Neuronal stem cell (in vitro differentiated cells): Measurements from ENCODE around the gene CABP7.

ENCODE experiments used
- DNase-seq: peaks from one replicate; pipeline ENCODE4 v3.0.0-alpha.2; 2013; ENCODE audit warnings: low spot score
- H2AFZ ChIP-seq: one replicate; pipeline ENCODE4 v1.6.1; 2013; ENCODE audit warnings: mild to moderate bottlenecking, low read length, inconsistent platforms
- H2AK5ac ChIP-seq: 2 replicates; pipeline ENCODE4 v1.6.1; 2013; ENCODE audit warnings: low read depth, mild to moderate bottlenecking, inconsistent platforms, low read length, moderate library complexity, mixed read lengths
- H2BK120ac ChIP-seq: 2 replicates; pipeline ENCODE4 v1.6.1; 2013; ENCODE audit warnings: low read depth, mild to moderate bottlenecking, inconsistent platforms, low read length, moderate library complexity, mixed read lengths
- H2BK12ac ChIP-seq: one replicate; pipeline ENCODE4 v1.6.1; 2013; ENCODE audit warnings: low read length, inconsistent platforms
- H2BK15ac ChIP-seq: 2 replicates; pipeline ENCODE4 v1.6.1; 2013; ENCODE audit warnings: mild to moderate bottlenecking, low read length, inconsistent platforms, mixed read lengths
- H2BK5ac ChIP-seq: one replicate; pipeline ENCODE4 v1.6.1; 2013; ENCODE audit warnings: inconsistent platforms, mild to moderate bottlenecking, low read length, moderate library complexity
- H3K14ac ChIP-seq: one replicate; pipeline ENCODE4 v1.6.1; 2013; ENCODE audit warnings: low read length, inconsistent platforms
- H3K18ac ChIP-seq: 2 replicates; pipeline ENCODE4 v1.6.1; 2013; ENCODE audit warnings: low read length, inconsistent platforms
- H3K23ac ChIP-seq: 2 replicates; pipeline ENCODE4 v1.6.1; 2013; ENCODE audit warnings: low read depth, mild to moderate bottlenecking, mixed read lengths, low read length, inconsistent platforms; ENCODE audit not compliant: poor library complexity
- H3K27ac ChIP-seq: replicated peaks from 3 replicates; pipeline ENCODE4 v1.5.1; 2013; ENCODE audit warnings: low read length, inconsistent platforms
- H3K27me3 ChIP-seq, 3 experiments: 2 replicates each; pipeline ENCODE4 v1.6.1; 2013; ENCODE audit warnings: low read length in 3 of 3, mild to moderate bottlenecking in 2 of 3, inconsistent platforms in 1 of 3, low read depth in 1 of 3, mixed read lengths in 1 of 3, moderate library complexity in 1 of 3; ENCODE audit not compliant: control insufficient read depth in 3 of 3, insufficient read depth in 3 of 3
- H3K36me3 ChIP-seq, 2 donors: replicated peaks in 1 of 2; 2 replicates each; pipeline ENCODE4 v1.6.1; 2013; ENCODE audit warnings: low read length in 2 of 2; ENCODE audit not compliant: control insufficient read depth in 2 of 2, insufficient read depth in 2 of 2
- H3K4ac ChIP-seq: 2 replicates; pipeline ENCODE4 v1.6.1; 2013; ENCODE audit warnings: inconsistent platforms, mild to moderate bottlenecking, low read length, moderate library complexity
- H3K4me1 ChIP-seq, 2 donors: 1 replicate in 1 of 2; 2 replicates in 1 of 2; pipeline ENCODE4 v1.6.1; 2013; ENCODE audit warnings: low read length in 2 of 2, low read depth in 1 of 2; ENCODE audit not compliant: control insufficient read depth in 2 of 2, insufficient read depth in 1 of 2
- H3K4me2 ChIP-seq: one replicate; pipeline ENCODE4 v1.6.1; 2013; ENCODE audit warnings: mild to moderate bottlenecking, low read length, inconsistent platforms; ENCODE audit not compliant: insufficient read depth, poor library complexity, severe bottlenecking
- H3K4me3 ChIP-seq, 2 donors: 2 replicates each; pipeline ENCODE4 v1.5.1; 2013; ENCODE audit warnings: low read length in 2 of 2, mild to moderate bottlenecking in 2 of 2, inconsistent platforms in 1 of 2, moderate library complexity in 1 of 2
- H3K79me1 ChIP-seq: one replicate; pipeline ENCODE4 v1.6.1; 2013; ENCODE audit warnings: low read depth, mild to moderate bottlenecking, inconsistent platforms, low read length, moderate library complexity
- H3K9ac ChIP-seq: one replicate; pipeline ENCODE4 v1.6.1; 2013; ENCODE audit warnings: mild to moderate bottlenecking, low read depth, low read length, inconsistent platforms; ENCODE audit not compliant: poor library complexity
- H3K9me3 ChIP-seq, 2 donors: replicated peaks in 1 of 2; 2 replicates each; pipeline versions ENCODE3 to v1.6.1; 2013; ENCODE audit warnings: low read length in 2 of 2, mild to moderate bottlenecking in 2 of 2, inconsistent platforms in 1 of 2, low read depth in 1 of 2, mixed read lengths in 1 of 2, moderate library complexity in 1 of 2; ENCODE audit not compliant: control insufficient read depth in 2 of 2, insufficient read depth in 1 of 2
- H4K8ac ChIP-seq: one replicate; pipeline ENCODE4 v1.6.1; 2013; ENCODE audit warnings: low read depth, mild to moderate bottlenecking, inconsistent platforms, low read length, moderate library complexity
- H4K91ac ChIP-seq: one replicate; pipeline ENCODE4 v1.6.1; 2013; ENCODE audit warnings: low read length, low read depth, mild to moderate bottlenecking, inconsistent platforms; ENCODE audit not compliant: poor library complexity
- WGBS, 2 donors: extraction: QIAGEN DNeasy Blood & Tissue Kit; methylation state at CpG; one replicate each; pipeline ENCODE4 v1.1.7; 2013; ENCODE audit warnings: missing lambda C conversion rate in 2 of 2, mixed read lengths in 1 of 2; ENCODE audit not compliant: insufficient read length in 2 of 2, insufficient replicate concordance in 1 of 2; ENCODE audit errors: extremely low coverage in 2 of 2; 5-methylcytosine and 5-hydroxymethylcytosine counted together

Gene CABP7

GRCh38 chr22:29735416-29735815 lies 15.6 kb downstream of the CABP7 start:
- no peak overlapping the region for H3K4me2 ChIP-seq
- no peak for DNase-seq
- H2BK15ac ChIP-seq = no peak overlapping the region
- no peak overlapping the region for H2BK12ac ChIP-seq
- peak overlapping the region; percentile 30 for H3K9ac ChIP-seq
- H3K9me3 ChIP-seq = no peaks in the 10 kb centered on the region
- H3K27ac ChIP-seq = no peak overlapping the region
- no peak overlapping the region for H3K4ac ChIP-seq
- H3K4me3 ChIP-seq = no peak overlapping the region
- H3K4me1 ChIP-seq = peaks cover 0 to 10% of the 10 kb centered on the region in 2 donors
- peaks cover 0 to 2% of the 10 kb centered on the region in 2 donors for H3K36me3 ChIP-seq
- no CpG with 5 or more reads among the region's 1 CpG for WGBS, 2 donors
- no peak overlapping the region for H3K23ac ChIP-seq
- H2BK120ac ChIP-seq = peak overlapping the region; percentile 44
- H4K91ac ChIP-seq = no peak overlapping the region
- no peaks in the 10 kb centered on the region for H3K79me1 ChIP-seq
- no peak overlapping the region for H2AFZ ChIP-seq
- H3K14ac ChIP-seq = no peak overlapping the region
- no peak overlapping the region for H2AK5ac ChIP-seq
- H3K27me3 ChIP-seq = no peaks in the 10 kb centered on the region
- peak overlapping the region; percentile 70 for H3K18ac ChIP-seq
- H2BK5ac ChIP-seq = no peak overlapping the region
- no peak overlapping the region for H4K8ac ChIP-seq

GRCh38 chr22:29737251-29738117 lies 17.7 kb downstream of the CABP7 start:
- Histone ChIP-seq H2AK5ac (no peak overlapping the region), H4K91ac (no peak overlapping the region), H2AFZ (no peak overlapping the region), H2BK15ac (no peak overlapping the region), H3K14ac (peak overlapping the region; percentile 56), H2BK5ac (no peak overlapping the region), H3K4me2 (no peak overlapping the region), H3K4ac (no peak overlapping the region), H3K18ac (peak overlapping the region; percentile 35), H3K4me1 (peaks cover 0 to 10% of the 10 kb centered on the region in 2 donors), H3K27me3 (no peaks in the 10 kb centered on the region), H3K9me3 (no peaks in the 10 kb centered on the region), H3K36me3 (peaks cover 0 to 2% of the 10 kb centered on the region in 2 donors), H2BK120ac (no peak overlapping the region), H3K23ac (no peak overlapping the region), H3K27ac (no peak overlapping the region), H3K9ac (no peak overlapping the region), H2BK12ac (no peak overlapping the region), H3K4me3 (no peak overlapping the region), H3K79me1 (no peaks in the 10 kb centered on the region), H4K8ac (no peak overlapping the region)
- DNase-seq = no peak
- no CpG with 5 or more reads among the region's 22 CpGs for WGBS, 2 donors

GRCh38 chr22:29738118-29738815 lies 18.5 kb downstream of the CABP7 start:
- no peaks in the 10 kb centered on the region for H3K27me3 ChIP-seq
- no peak overlapping the region for H2BK5ac ChIP-seq
- peaks cover 0 to 2% of the 10 kb centered on the region in 2 donors for H3K36me3 ChIP-seq
- no peak overlapping the region for H2BK12ac ChIP-seq
- no peak overlapping the region for H2BK120ac ChIP-seq
- H3K4ac ChIP-seq = no peak overlapping the region
- WGBS, 2 donors = no CpG with 5 or more reads among the region's 15 CpGs
- H4K91ac ChIP-seq = no peak overlapping the region
- no peak overlapping the region for H4K8ac ChIP-seq
- no peak overlapping the region for H3K27ac ChIP-seq
- no peak overlapping the region for H3K14ac ChIP-seq
- no peaks in the 10 kb centered on the region for H3K79me1 ChIP-seq
- H3K9ac ChIP-seq = no peak overlapping the region
- no peak for DNase-seq
- H2BK15ac ChIP-seq = no peak overlapping the region
- H3K4me1 ChIP-seq = peaks cover 0 to 10% of the 10 kb centered on the region in 2 donors
- no peaks in the 10 kb centered on the region for H3K9me3 ChIP-seq
- H3K23ac ChIP-seq = no peak overlapping the region
- H3K4me2 ChIP-seq = no peak overlapping the region
- no peak overlapping the region for H3K18ac ChIP-seq
- no peak overlapping the region for H2AFZ ChIP-seq
- no peak overlapping the region for H2AK5ac ChIP-seq
- H3K4me3 ChIP-seq = no peak overlapping the region

DNA sequence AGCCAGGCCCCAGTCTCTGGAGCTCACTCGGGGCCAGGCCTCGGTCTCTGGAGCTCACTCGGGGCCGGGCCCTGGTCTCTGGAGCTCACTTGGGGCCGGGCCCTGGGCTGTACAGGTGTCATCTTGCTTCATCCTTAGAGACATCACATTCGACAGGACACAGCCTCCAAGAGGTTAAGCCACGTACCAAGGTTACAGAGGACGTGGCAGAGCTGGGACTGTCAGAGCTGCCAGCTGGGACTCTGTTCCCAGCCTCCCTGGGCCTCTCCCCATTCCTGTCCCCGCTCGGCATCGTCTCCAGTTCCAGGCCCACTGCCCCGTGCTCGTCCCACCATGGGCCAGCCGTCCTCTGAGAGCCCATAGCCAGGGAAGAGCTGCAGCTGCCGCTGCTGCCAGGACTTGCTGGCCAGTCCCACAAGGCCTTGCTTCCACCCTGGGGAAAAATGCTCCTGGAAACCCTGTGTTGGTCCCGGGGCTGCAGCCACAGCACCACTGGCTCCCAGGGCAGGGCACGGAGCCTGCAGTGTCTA lies 19.6 kb downstream of the CABP7 start:
- no CpG with 5 or more reads among the region's 17 CpGs for WGBS, 2 donors

More for the DNA sequence above, 19.6 kb downstream of the CABP7 start:
- Histone ChIP-seq H3K27me3 (no peaks in the 10 kb centered on the region), H3K4ac (no peak overlapping the region), H3K79me1 (no peaks in the 10 kb centered on the region), H4K8ac (no peak overlapping the region), H3K9ac (peak overlapping the region; percentile 4), H2BK5ac (peak overlapping the region; percentile 24), H3K14ac (peak overlapping the region; percentile 98), H3K18ac (no peak overlapping the region), H3K36me3 (peaks cover 0 to 2% of the 10 kb centered on the region in 2 donors), H3K4me1 (peaks cover 0 to 9% of the 10 kb centered on the region in 2 donors), H2AFZ (no peak overlapping the region), H4K91ac (no peak overlapping the region), H2BK120ac (no peak overlapping the region), H3K9me3 (no peaks in the 10 kb centered on the region), H3K4me3 (no peak overlapping the region), H2AK5ac (no peak overlapping the region), H3K23ac (peak overlapping the region; percentile 31), H3K27ac (no peak overlapping the region), H2BK12ac (no peak overlapping the region), H2BK15ac (no peak overlapping the region), H3K4me2 (no peak overlapping the region)
- DNase-seq = no peak
